ENCODE data around the gene SPATA2. TPM values are rescaled to one million over a fixed set of nuclear protein-coding genes. Genes with fewer than 3 reads are reported as not detected.

Gene SPATA2
- total and polyA plus RNA-seq, 4 donors = 1.2 to 3.4 (median 1.4) TPM

GRCh38 chr20:49936153-49937026 is 21.1 kb upstream of the SPATA2 start, which contains the start of gene RNF114:
RNF114 (plus strand) TSS chr20:49936397; CDS start chr20:49936413, 16 bp downstream.
- peak within 1 kb of the TSS; percentile 86 to 99 (median 98) for H3K4me3 ChIP-seq (ENCODE audit: low read depth in 1 of 3, low read length in 3 of 3)
- H3K9me3 ChIP-seq (ENCODE audit: control insufficient read depth in 4 of 4, low read length in 3 of 4) = no peaks in the 10 kb centered on the region
- no peaks in the 10 kb centered on the region for H3K27me3 ChIP-seq (ENCODE audit: control insufficient read depth in 4 of 4, insufficient read depth in 4 of 4, low read length in 3 of 4)
- H3K4me1 ChIP-seq (ENCODE audit: control insufficient read depth in 4 of 4, insufficient read depth in 4 of 4, low read length in 3 of 4) = peaks cover 8 to 33% (median 29%) of the 10 kb centered on the region in 4 donors
- under 1% methylated on average over 79 of the region's 79 CpGs for WGBS
- H3K27ac ChIP-seq (ENCODE audit: low read depth in 1 of 2, low read length in 2 of 2) = peak within 1 kb of the TSS; percentile 87 to 96
- peak; percentile 96 for DNase-seq (ENCODE audit: low spot score)
- TF ChIP-seq CTCF (IDR thresholded peaks at IDR 0.05; ENCODE audit: low read depth, low read length, missing input control) = no peak
- TF ChIP-seq EGR1 (IDR thresholded peaks at IDR 0.05; ENCODE audit: low read depth in 2 of 2) = peak in 1 of 2 donors; percentile 18
- no peak for TF ChIP-seq ZBTB33 (IDR thresholded peaks at IDR 0.05)
- no peak for TF ChIP-seq JUND (IDR thresholded peaks at IDR 0.05)
- TF ChIP-seq RAD21 (IDR thresholded peaks at IDR 0.05) = no peak
- no peak for TF ChIP-seq ATF3 (IDR thresholded peaks at IDR 0.05)
- peak; percentile 57 for TF ChIP-seq MAX (IDR thresholded peaks at IDR 0.05)
- peak in 1 of 2 donors; percentile 16 for TF ChIP-seq GABPA (IDR thresholded peaks at IDR 0.05 in 1 of 2, conservative IDR thresholded peaks at IDR 0.05 in 1 of 2)
- TF ChIP-seq RXRA (IDR thresholded peaks at IDR 0.05) = no peak
- no peak for TF ChIP-seq FOXA2 (IDR thresholded peaks at IDR 0.05)
- TF ChIP-seq HNF4A (conservative IDR thresholded peaks at IDR 0.05) = peak; percentile 65 to 82
- peak; percentile 12 for TF ChIP-seq HNF4G (IDR thresholded peaks at IDR 0.05)
- no peak for TF ChIP-seq FOXA1 (IDR thresholded peaks at IDR 0.05)
- TF ChIP-seq NR2F2 (IDR thresholded peaks at IDR 0.05) = no peak
- peak; percentile 35 for TF ChIP-seq SP1 (IDR thresholded peaks at IDR 0.05)
- no peak for TF ChIP-seq REST (IDR thresholded peaks at IDR 0.05)
- TF ChIP-seq YY1 (IDR thresholded peaks at IDR 0.05) = peak; percentile 95
- no peak for TF ChIP-seq TAF1 (conservative IDR thresholded peaks at IDR 0.05)
- peaks cover 2 to 9% (median 4%) of the 10 kb centered on the region in 4 donors for H3K36me3 ChIP-seq (ENCODE audit: control insufficient read depth in 4 of 4, insufficient read depth in 3 of 4, low read depth in 1 of 4, low read length in 3 of 4)
- H3K9ac ChIP-seq (ENCODE audit: low read depth in 1 of 2, low read length in 2 of 2) = peak within 1 kb of the TSS; percentile 87 to 98
